MCF 10A (cell line): Measurements from ENCODE around the gene FGF8. TPM values are rescaled to one million over a fixed set of nuclear protein-coding genes. Genes with fewer than 3 reads are reported as not detected.

Experiments used
- BruUV-seq: library from RNA; stranded (reverse); fragments of 400-500 nt; replicated peaks from 2 replicates; lab custom pipeline; 2021; lab: Mats Ljungman, UMichigan
- CTCF ChIA-PET: fragments of 300-600 bp; sonication (Branson Sonifier 250); formaldehyde crosslinking; extraction: SDS; loops from one replicate; lab custom pipeline; 2021; ENCODE audit warnings: antibody characterized with exemption, inconsistent platforms; lab: Yijun Ruan, JAX
- POLR2A ChIA-PET: fragments of 300-600, 350-650 bp; sonication (Branson Sonifier 250); formaldehyde crosslinking; extraction: SDS; loops from one replicate; lab custom pipeline; 2020; ENCODE audit warnings: antibody characterized with exemption, inconsistent platforms; lab: Yijun Ruan, JAX
- DNase-seq: peaks from one replicate; pipeline ENCODE4 v3.0.0-alpha.2; 2018; ENCODE audit not compliant: unreplicated experiment
- H3K27ac Mint-ChIP-seq: one replicate; pipeline ENCODE4 v1.8.0; 2022; ENCODE audit warnings: mild to moderate bottlenecking, low read depth, mixed read lengths; ENCODE audit not compliant: unreplicated experiment
- H3K27me3 Mint-ChIP-seq: one replicate; pipeline ENCODE4 v1.8.0; 2022; ENCODE audit warnings: mixed read lengths; ENCODE audit not compliant: insufficient read depth, unreplicated experiment
- H3K36me3 Mint-ChIP-seq: one replicate; pipeline ENCODE4 v1.8.0; 2022; ENCODE audit warnings: mild to moderate bottlenecking, moderate library complexity, mixed read lengths; ENCODE audit not compliant: insufficient read depth, unreplicated experiment
- H3K4me1 Mint-ChIP-seq: one replicate; pipeline ENCODE4 v1.8.0; 2022; ENCODE audit warnings: mixed read lengths; ENCODE audit not compliant: insufficient read depth, unreplicated experiment
- H3K4me3 Mint-ChIP-seq: one replicate; pipeline ENCODE4 v1.8.0; 2022; ENCODE audit warnings: mild to moderate bottlenecking, moderate library complexity, mixed read lengths; ENCODE audit not compliant: unreplicated experiment
- H3K9me3 Mint-ChIP-seq: one replicate; pipeline ENCODE4 v1.8.0; 2022; ENCODE audit warnings: mixed read lengths; ENCODE audit not compliant: unreplicated experiment
- intact Hi-C: fragments of 100-400 bp; cut with micrococcal nuclease; formaldehyde crosslinking; loops from 2 replicates; pipeline ENCODE4 v1.14.1; 2022
- total RNA-seq: library from RNA; stranded (reverse); gene quantifications from 2 replicates; pipeline ENCODE4 v1.2.3, GENCODE V29; 2022
- TF ChIP-seq, protein P1 (sequence below): fragments of 200-600 bp; IDR thresholded peaks from one replicate; pipeline ENCODE4 v1.8.0; 2022; ENCODE audit warnings: antibody characterized with exemption, mild to moderate bottlenecking; ENCODE audit not compliant: unreplicated experiment

The FGF8 gene
- total RNA-seq, 1 experiment from 2014 or later = not detected

DNA sequence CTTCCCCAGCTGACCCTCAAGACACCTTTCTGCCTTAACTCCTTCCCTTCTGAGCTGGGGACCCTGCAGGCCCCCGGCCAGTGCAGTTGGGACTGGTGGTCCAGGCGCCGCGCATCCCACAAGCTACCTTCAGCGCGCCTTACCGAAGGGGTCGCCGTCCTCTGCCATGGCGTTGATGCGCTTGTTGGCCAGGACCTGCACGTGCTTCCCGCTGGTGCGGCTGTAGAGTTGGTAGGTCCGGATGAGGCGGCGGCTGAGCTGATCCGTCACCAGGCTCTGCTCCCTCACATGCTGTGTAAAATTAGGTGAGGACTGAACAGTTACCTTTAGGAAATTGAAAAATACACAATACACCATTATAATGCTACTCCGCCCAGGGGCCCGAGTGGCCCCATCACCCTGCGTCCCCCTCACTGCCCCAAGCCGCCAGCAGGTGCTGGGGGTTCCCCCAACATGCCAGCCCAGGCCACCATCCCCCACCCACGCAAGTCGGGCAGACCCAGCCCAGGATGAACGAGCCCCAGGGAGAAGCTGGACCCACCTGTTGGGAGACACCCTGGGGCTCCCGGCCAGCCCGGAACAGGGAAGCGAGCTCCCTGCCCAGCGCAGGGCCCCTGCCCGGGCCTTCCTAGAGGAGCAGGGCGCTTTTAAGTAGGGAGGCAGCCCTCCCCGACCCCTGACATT is 1.2 kb downstream of the FGF8 start:
- Mint-ChIP-seq H3K9me3 (no peaks in the 10 kb centered on the region), H3K4me1 (peaks cover 4% of the 10 kb centered on the region), H3K27me3 (peaks cover 21% of the 10 kb centered on the region), H3K27ac (no peak overlapping the region), H3K36me3 (peaks cover 11% of the 10 kb centered on the region), H3K4me3 (no peak overlapping the region)
- no peak for DNase-seq
- BruUV-seq = no TSS peak
- TF ChIP-seq, protein P1, sequence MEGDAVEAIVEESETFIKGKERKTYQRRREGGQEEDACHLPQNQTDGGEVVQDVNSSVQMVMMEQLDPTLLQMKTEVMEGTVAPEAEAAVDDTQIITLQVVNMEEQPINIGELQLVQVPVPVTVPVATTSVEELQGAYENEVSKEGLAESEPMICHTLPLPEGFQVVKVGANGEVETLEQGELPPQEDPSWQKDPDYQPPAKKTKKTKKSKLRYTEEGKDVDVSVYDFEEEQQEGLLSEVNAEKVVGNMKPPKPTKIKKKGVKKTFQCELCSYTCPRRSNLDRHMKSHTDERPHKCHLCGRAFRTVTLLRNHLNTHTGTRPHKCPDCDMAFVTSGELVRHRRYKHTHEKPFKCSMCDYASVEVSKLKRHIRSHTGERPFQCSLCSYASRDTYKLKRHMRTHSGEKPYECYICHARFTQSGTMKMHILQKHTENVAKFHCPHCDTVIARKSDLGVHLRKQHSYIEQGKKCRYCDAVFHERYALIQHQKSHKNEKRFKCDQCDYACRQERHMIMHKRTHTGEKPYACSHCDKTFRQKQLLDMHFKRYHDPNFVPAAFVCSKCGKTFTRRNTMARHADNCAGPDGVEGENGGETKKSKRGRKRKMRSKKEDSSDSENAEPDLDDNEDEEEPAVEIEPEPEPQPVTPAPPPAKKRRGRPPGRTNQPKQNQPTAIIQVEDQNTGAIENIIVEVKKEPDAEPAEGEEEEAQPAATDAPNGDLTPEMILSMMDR = no peak
- intact Hi-C loops = no loop called here
- ChIA-PET POLR2A (interaction anchor here (0.9 kb wide), 1 partner anchor 187 kb away, joined by 3 read pairs; the partner anchor contains the start of genes DPCD and POLL), CTCF (interaction anchor here (0.6 to 1.5 kb wide), 4 partner anchors 46 to 612 kb away, joined by 3 to 6 read pairs (median 4); no protein-coding TSS in a partner anchor)

DNA sequence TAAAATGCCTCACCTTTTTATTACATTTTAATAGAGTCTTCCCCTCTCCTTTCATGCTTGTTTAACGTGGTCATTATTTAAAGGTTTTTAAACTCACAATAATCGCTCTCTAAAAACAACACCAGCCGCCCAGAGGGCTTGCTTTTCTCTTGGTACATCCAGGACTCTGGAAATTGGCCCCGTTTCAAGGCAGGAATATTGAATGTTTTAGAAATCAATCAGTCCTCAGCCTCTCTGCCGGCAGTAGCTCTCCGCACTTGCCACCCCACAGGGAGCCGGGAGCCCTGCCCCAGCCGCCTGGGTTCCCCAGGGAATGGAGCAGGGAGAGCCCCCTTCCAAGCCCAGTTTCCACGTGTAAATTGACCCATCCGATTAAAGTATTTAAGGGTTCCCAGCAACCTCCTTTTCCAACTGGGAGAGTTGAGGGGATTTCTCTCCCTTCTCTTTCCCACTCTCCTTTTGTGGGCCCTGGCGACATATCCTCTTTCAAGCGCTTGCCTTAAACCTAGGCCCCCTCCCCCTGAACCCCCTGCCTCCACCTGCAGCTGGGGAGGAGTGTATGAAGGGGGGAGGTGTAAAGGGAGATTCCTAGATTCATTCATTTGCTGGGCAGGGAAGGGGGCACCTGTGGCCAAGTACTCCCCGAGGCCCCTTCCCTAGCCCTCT is 1.9 kb downstream of the FGF8 start:
- H3K9me3 Mint-ChIP-seq = no peaks in the 10 kb centered on the region
- H3K27me3 Mint-ChIP-seq = peaks cover 21% of the 10 kb centered on the region
- no peak overlapping the region for H3K27ac Mint-ChIP-seq
- TF ChIP-seq, protein P1 = no peak
- no peak overlapping the region for H3K4me3 Mint-ChIP-seq
- DNase-seq = no peak
- POLR2A ChIA-PET = interaction anchor here (0.9 to 1.2 kb wide), 2 partner anchors 9 to 186 kb away, joined by 3 read pairs; partner anchors contain the start of genes DPCD, NPM3 and POLL
- BruUV-seq = no TSS peak
- CTCF ChIA-PET = interaction anchor here (1.5 kb wide), 1 partner anchor 560 kb away, joined by 6 read pairs; no protein-coding TSS in a partner anchor
- peaks cover 4% of the 10 kb centered on the region for H3K4me1 Mint-ChIP-seq
- intact Hi-C loops = no loop called here
- peaks cover 8% of the 10 kb centered on the region for H3K36me3 Mint-ChIP-seq

DNA sequence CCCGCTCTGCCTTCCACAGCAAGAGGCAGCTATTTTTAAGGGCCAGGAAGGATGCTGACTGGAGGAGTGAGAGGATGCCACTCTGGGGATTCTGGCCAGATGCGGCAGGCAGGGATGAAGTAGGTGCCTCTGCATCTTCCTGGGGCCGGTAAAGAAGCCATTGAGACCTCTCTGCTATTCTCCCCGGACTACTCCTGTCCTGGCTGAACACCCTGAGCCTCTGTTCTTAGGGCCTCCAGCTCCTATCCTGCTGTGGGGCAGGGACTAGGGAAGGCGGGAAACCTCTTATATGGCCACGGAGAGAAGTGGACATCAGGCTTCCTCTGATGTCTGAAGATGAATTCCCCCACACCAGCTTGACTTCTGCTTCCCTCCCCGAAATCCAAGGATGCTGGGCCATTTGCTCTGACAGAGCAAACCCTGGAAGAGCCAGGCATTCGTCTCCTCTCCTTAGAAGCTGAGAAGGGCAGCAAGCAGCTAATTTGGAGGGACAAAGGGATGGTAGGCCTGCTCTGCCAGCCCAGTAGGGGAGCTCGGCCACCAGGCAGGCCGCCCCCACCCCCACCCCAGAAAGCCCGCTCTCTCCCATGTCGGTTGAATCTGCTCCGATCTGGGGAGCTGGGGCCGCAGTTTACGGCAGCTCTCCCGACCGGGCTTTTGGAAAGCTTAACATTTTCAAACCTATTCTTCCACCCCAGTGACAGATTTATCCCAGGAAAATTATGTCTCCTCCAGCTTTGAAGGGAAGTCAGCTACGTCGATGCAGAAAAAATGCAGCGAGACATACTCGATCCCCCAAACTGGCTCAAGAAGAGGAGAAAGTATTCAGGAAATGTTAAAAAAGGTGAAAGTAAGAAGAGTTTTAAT is 2.8 kb downstream of the FGF8 start:
- intact Hi-C loops = no loop called here
- TF ChIP-seq, protein P1 = no peak
- DNase-seq = no peak
- peaks cover 21% of the 10 kb centered on the region for H3K27me3 Mint-ChIP-seq
- ChIA-PET POLR2A (interaction anchor here (1.2 kb wide), 1 partner anchor 10 kb away, joined by 3 read pairs; the partner anchor contains the start of gene NPM3), CTCF (interaction anchor here (0.6 to 3.0 kb wide), 3 partner anchors 8 to 581 kb away, joined by 3 to 26 read pairs (median 3); no protein-coding TSS in a partner anchor)
- no peaks in the 10 kb centered on the region for H3K36me3 Mint-ChIP-seq
- no peaks in the 10 kb centered on the region for H3K4me1 Mint-ChIP-seq
- no peaks in the 10 kb centered on the region for H3K9me3 Mint-ChIP-seq
- no peak overlapping the region for H3K4me3 Mint-ChIP-seq
- no peak overlapping the region for H3K27ac Mint-ChIP-seq
- BruUV-seq = no TSS peak
